SU-DHL-6 (cell line): ENCODE measurements around the gene PRPSAP1.

Experiments used
- H2AFZ ChIP-seq: fragments of 200-600 bp; sonication (generic); 2 replicates; pipeline ENCODE4 v1.6.1; 2014; ENCODE audit warnings: low read depth, mild to moderate bottlenecking, moderate library complexity, mixed read lengths, antibody characterized with exemption, low read length; ENCODE audit not compliant: severe bottlenecking
- H3F3A ChIP-seq: fragments of 200-600 bp; shearing (Covaris generic); 2 replicates; pipeline ENCODE4 v1.6.0; 2016; ENCODE audit warnings: antibody characterized with exemption, mild to moderate bottlenecking; ENCODE audit not compliant: insufficient read depth
- H3K27ac ChIP-seq: fragments of 200-600 bp; sonication (generic); 2 replicates; pipeline ENCODE4 v1.5.1; 2016; ENCODE audit warnings: low read depth, mild to moderate bottlenecking, low read length, moderate library complexity, mixed read lengths
- H3K27me3 ChIP-seq: fragments of 200-600 bp; sonication (generic), shearing (Covaris generic); 2 replicates; pipeline ENCODE4 v1.6.0; 2014; ENCODE audit warnings: mild to moderate bottlenecking, low read length
- H3K36me3 ChIP-seq: fragments of 200-600 bp; sonication (generic); 2 replicates; pipeline ENCODE4 v1.6.1; 2014; ENCODE audit warnings: mild to moderate bottlenecking, low read length, mixed read lengths
- H3K4me2 ChIP-seq: fragments of 300-600, 200-600 bp; shearing (Covaris generic), sonication (generic); 2 replicates; pipeline ENCODE4 v1.6.0; 2014; ENCODE audit warnings: low read length, low read depth, mild to moderate bottlenecking; ENCODE audit not compliant: poor library complexity, severe bottlenecking
- H3K4me3 ChIP-seq: fragments of 200-600 bp; sonication (generic); 2 replicates; pipeline ENCODE4 v1.5.1; 2014; ENCODE audit warnings: antibody characterized with exemption, low read length, mild to moderate bottlenecking, mixed read lengths; ENCODE audit not compliant: insufficient read depth, poor library complexity, severe bottlenecking
- H3K79me2 ChIP-seq: fragments of 200-600 bp; sonication (generic); 2 replicates; pipeline ENCODE4 v1.6.1; 2014; ENCODE audit warnings: mild to moderate bottlenecking, low read length, moderate library complexity; ENCODE audit not compliant: insufficient read depth
- H3K9ac ChIP-seq: fragments of 200-600 bp; sonication (generic); 2 replicates; pipeline ENCODE4 v1.7.0; 2014; ENCODE audit warnings: mild to moderate bottlenecking, low read length
- H3K9me2 ChIP-seq: fragments of 200-600 bp; sonication (generic); replicated peaks from 2 replicates; pipeline ENCODE4 v1.6.1; 2014; ENCODE audit warnings: low read length; ENCODE audit not compliant: insufficient read depth
- H3K9me3 ChIP-seq: fragments of 200-600 bp; sonication (generic); 2 replicates; pipeline ENCODE4 v1.6.1; 2014; ENCODE audit warnings: low read length, mixed read lengths; ENCODE audit not compliant: insufficient read depth
- H4K20me1 ChIP-seq: fragments of 200-600 bp; sonication (generic); 2 replicates; pipeline ENCODE4 v1.6.1; 2014; ENCODE audit warnings: low read depth, mild to moderate bottlenecking, antibody characterized with exemption, low read length, moderate library complexity, mixed read lengths
- EZH2phosphoT487 ChIP-seq: fragments of 200-600 bp; sonication (generic), shearing (Covaris generic); conservative IDR thresholded peaks from 2 replicates; pipeline ENCODE4 v1.6.1; 2018; ENCODE audit warnings: mild to moderate bottlenecking, antibody characterized with exemption, low read length, moderate library complexity, mixed read lengths
- TF ChIP-seq, protein P1 (sequence below): fragments of 200-600 bp; sonication (generic); IDR thresholded peaks from one replicate; pipeline ENCODE4 v1.5.1; 2017; ENCODE audit warnings: antibody characterized with exemption, mild to moderate bottlenecking, low read length, moderate library complexity; ENCODE audit not compliant: insufficient read depth, poor library complexity, severe bottlenecking

The PRPSAP1 gene

DNA sequence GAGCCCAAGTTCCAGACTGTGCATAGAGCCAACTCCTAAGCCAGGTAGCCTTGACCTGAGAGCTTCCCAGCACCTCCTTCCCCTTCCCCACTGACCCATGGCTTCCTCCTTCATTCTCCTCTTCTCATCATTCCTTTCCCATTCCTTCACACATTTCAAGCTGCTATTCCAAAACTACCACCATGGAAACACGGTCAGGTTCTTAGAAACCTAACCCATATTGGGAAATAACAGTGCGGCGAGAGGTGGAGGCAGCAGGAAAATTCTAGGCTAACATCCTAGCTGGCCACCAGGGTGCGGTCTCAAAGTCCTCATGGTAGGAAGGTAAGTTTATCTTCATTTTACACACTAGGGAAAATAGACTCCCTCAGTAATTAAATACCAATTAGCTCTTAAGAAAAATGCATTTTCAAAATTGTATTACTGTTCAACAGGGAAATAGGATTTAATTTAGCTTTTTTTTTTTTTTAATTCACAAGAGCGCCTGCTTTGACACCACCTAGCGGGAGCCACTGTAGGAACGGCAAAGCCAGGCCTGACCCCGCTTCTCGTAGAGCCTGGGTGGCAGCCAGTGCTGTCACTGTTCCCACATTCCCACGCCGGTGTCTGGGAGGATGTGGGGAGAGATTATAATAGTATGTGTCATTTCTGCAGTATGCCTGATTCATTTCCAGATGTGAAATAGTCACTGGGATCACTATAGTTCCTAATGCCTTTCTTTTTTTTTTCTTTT lies 16.7 kb upstream of the PRPSAP1 start:
- Histone ChIP-seq H3K79me2 (no peaks in the 10 kb centered on the region), H4K20me1 (no peaks in the 10 kb centered on the region), H3K27ac (no peak overlapping the region), H3K4me3 (no peak overlapping the region), H3K36me3 (no peaks in the 10 kb centered on the region), H3K4me2 (no peak overlapping the region), H3K9ac (no peak overlapping the region), H3K27me3 (no peaks in the 10 kb centered on the region), H3K9me2 (no peaks in the 10 kb centered on the region), H3K9me3 (no peaks in the 10 kb centered on the region), H3F3A (no peaks in the 10 kb centered on the region), H2AFZ (no peak overlapping the region)
- TF ChIP-seq, protein P1, sequence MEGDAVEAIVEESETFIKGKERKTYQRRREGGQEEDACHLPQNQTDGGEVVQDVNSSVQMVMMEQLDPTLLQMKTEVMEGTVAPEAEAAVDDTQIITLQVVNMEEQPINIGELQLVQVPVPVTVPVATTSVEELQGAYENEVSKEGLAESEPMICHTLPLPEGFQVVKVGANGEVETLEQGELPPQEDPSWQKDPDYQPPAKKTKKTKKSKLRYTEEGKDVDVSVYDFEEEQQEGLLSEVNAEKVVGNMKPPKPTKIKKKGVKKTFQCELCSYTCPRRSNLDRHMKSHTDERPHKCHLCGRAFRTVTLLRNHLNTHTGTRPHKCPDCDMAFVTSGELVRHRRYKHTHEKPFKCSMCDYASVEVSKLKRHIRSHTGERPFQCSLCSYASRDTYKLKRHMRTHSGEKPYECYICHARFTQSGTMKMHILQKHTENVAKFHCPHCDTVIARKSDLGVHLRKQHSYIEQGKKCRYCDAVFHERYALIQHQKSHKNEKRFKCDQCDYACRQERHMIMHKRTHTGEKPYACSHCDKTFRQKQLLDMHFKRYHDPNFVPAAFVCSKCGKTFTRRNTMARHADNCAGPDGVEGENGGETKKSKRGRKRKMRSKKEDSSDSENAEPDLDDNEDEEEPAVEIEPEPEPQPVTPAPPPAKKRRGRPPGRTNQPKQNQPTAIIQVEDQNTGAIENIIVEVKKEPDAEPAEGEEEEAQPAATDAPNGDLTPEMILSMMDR: peak; percentile 84
- TF ChIP-seq EZH2phosphoT487: no peak

DNA sequence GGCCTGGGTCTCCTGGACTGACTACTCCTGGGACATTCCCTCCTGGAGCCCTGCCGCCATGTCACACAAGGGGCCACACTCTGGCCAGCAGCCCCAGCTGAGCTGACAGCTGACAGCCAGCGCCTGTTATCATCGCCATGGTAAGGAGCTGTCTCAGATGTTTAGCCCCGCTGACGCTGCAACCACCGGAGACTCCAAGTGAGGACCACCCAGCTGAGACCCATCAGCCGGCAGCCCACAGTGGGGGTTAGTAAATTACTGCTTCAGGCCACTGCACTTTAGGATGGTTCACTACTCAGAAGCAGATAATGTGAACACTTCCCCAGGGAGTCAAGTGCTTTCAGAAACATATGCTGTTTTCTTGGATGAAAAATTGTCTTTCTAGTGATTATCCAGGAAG lies 16.1 kb upstream of the PRPSAP1 start:
- Histone ChIP-seq H3K9ac (no peak overlapping the region), H3K27ac (no peak overlapping the region), H3K9me2 (no peaks in the 10 kb centered on the region), H3K79me2 (no peaks in the 10 kb centered on the region), H3K4me3 (no peak overlapping the region), H3K27me3 (no peaks in the 10 kb centered on the region), H2AFZ (no peak overlapping the region), H4K20me1 (no peaks in the 10 kb centered on the region), H3K9me3 (no peaks in the 10 kb centered on the region), H3K36me3 (no peaks in the 10 kb centered on the region), H3F3A (no peaks in the 10 kb centered on the region), H3K4me2 (no peak overlapping the region)
- TF ChIP-seq, protein P1: no peak
- no peak for TF ChIP-seq EZH2phosphoT487

DNA sequence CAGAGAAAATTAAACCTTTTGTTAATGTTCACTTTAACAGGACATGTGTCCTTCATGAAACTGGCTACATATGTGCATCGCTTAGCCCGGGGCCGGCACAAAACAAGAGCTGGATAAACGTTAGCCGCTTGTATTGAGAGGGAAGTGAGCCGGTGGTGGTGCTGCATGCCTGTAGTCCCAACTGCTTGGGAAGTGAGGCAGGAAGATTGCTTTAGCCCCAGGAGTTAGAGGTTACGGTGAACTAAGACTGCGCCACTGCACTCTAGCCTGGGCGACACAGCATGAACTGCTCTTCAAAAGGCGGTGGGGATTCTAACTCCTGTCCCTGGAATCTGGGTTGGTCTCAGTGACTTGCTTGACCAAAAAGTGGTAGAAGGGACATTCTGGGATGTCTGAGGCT lies 15.7 kb upstream of the PRPSAP1 start:
- Histone ChIP-seq H4K20me1 (no peaks in the 10 kb centered on the region), H3K27me3 (no peaks in the 10 kb centered on the region), H3K27ac (no peak overlapping the region), H2AFZ (no peak overlapping the region), H3K9ac (no peak overlapping the region), H3F3A (no peaks in the 10 kb centered on the region), H3K4me3 (no peak overlapping the region), H3K36me3 (no peaks in the 10 kb centered on the region), H3K9me2 (no peaks in the 10 kb centered on the region), H3K9me3 (no peaks in the 10 kb centered on the region), H3K79me2 (no peaks in the 10 kb centered on the region), H3K4me2 (no peak overlapping the region)
- TF ChIP-seq EZH2phosphoT487: no peak
- TF ChIP-seq, protein P1: no peak
